IPS DF 4.7 (cell line): ENCODE measurements around the gene INTS13.
"Not testable (repeated sequence)": the region's sequence is repeated elsewhere in the genome, so short reads cannot be mapped to it uniquely, and the experiment has no call there.

Experiments used
- DNase-seq: peaks from one replicate; pipeline ENCODE4 v3.0.0-alpha.2; 2013; ENCODE audit warnings: low spot score; ENCODE audit errors: extremely low read depth

Gene INTS13, protein sequence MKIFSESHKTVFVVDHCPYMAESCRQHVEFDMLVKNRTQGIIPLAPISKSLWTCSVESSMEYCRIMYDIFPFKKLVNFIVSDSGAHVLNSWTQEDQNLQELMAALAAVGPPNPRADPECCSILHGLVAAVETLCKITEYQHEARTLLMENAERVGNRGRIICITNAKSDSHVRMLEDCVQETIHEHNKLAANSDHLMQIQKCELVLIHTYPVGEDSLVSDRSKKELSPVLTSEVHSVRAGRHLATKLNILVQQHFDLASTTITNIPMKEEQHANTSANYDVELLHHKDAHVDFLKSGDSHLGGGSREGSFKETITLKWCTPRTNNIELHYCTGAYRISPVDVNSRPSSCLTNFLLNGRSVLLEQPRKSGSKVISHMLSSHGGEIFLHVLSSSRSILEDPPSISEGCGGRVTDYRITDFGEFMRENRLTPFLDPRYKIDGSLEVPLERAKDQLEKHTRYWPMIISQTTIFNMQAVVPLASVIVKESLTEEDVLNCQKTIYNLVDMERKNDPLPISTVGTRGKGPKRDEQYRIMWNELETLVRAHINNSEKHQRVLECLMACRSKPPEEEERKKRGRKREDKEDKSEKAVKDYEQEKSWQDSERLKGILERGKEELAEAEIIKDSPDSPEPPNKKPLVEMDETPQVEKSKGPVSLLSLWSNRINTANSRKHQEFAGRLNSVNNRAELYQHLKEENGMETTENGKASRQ

DNA sequence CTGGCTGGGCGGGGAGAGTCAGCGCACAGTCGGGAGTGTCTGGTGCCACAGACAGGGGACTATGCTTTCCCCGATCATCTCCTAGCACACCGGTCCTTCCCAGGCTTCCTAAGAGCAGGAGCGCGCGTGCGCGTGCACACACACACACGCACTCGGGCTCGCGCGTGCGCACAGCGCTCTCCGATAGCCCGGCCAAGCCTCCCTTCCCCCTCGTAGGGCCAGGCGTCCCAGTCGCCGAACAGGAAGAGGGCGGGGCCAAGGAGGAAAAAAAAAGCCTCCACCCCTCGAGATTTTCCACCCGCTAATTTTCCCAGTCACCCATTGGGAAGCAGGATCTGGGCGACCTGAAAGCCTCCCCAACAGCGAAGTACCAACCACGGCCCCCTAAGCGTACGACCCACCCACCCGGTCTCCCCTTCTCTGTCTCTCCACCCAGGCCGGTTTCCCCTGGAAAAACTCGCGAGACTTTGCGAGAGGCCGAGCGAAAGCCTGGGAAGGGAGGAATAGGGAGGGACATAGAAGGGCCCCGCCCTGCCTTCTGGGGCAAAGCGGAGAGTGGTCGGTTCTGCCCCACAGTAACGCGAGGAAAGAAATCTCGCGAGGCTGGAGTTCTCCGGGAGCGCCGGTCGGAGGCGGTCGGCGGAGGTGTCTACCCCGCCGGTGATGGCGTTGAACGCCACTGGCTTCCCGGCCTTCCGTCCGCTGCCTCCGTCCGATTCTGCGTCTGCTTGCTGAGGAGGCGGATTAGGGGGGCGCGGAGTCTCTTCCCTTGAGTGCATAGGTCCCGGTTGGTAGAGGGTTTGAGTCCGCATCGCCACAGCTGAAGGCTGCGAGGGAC lies at the start of gene INTS13, which contains the start of gene FGFR1OP2:
INTS13 (minus strand) TSS at position 119 of the 838 bp plus-strand sequence. CDS start 1,178 bp downstream, outside the sequence.
FGFR1OP2 (plus strand) TSS at position 608 of the 838 bp plus-strand sequence. CDS start 15,689 bp downstream, outside the sequence.
- peak; percentile 97 for DNase-seq

DNA sequence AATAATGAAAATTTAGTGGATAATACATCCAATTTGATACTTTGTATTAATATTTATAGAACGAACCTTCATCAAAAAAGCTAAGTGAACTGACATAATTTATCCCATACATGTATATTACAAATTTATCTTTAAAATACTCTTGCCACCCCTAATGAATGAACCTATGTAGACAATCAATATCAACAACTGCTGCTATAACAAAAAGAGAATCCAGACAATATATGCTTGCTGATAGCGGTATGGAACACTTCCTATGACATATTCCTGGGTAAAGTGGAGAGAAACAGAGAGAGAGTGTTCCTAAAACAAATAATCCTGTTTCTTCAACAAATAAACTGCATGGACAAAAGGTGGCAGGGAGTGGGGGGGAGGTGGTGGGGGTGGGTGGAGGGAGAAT lies 45.1 kb upstream of the INTS13 start:
- DNase-seq: no peak

DNA sequence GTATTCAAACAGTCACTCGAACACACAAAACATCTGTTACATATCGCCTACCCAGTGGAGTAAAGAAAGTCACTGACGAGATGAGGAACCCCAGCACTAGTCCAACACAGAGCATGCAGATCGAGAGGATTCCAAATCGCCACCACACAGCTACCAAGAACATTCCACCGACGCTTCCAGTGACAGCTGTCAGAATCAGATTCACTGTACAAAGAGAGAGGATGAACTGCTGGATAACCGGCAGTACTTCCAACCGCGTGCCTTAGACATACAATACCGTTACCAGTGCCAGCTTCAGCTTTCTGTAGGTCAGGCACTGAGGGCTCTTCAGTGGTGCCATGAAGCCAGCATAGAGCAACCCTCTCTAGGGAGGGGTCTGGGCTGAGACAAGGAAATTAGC lies 42.0 kb upstream of the INTS13 start:
- no peak for DNase-seq

DNA sequence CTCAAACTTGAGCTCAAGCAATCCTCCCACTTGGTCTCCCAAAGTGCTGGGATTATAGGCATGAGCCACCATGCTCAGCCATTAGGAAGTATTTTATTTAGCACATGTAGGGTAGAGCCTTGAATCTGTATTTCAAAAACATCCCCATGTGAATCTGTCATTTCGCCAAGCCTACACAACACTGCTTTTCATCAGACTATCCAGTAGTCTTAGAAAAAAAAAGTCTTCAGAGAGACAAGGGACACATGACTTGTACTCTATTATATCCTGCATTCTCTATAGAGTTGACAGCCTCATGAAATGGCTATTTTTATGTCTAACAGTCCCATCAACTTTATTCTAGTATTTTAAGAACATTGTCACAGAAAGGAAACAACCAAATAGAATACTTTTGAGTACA lies 41.0 kb upstream of the INTS13 start:
- no peak for DNase-seq

DNA sequence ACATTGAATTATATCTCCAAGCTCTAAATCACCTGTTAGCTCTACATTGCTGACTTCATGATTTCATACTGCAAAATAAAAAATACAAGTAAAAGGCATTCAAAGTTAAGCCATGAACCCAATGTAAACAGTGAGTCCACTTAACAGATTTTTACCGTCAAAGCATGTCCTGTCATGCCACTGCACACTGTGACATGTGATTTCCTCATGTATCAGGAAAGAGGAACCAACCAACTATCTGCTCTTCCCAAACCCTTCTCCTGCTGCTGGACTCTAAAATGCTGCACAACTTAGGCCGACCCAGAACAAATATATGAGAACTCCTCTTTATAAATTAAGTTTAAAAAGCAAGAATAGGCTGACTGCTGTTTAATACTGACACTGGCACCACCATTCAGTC lies 38.9 kb upstream of the INTS13 start:
- DNase-seq: no peak

DNA sequence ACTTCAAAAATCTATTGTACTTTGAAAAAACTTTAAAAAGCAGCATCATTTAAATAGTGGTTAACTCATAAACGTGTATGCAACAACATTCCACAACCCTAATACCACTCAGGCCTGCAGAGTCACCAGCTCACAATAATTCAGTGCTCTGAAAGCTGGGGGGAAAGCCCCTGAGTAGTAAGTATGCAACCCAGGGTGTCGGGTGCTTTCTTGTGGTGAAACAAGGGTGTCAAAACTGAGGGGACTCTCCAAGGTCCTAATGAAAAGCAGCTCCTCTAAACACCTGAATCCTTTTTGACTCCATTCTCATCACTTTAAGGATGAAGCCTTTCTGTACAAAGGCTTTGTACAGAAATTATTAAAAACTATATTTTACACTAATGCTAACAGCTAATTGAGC lies 34.2 kb upstream of the INTS13 start:
- no peak for DNase-seq

DNA sequence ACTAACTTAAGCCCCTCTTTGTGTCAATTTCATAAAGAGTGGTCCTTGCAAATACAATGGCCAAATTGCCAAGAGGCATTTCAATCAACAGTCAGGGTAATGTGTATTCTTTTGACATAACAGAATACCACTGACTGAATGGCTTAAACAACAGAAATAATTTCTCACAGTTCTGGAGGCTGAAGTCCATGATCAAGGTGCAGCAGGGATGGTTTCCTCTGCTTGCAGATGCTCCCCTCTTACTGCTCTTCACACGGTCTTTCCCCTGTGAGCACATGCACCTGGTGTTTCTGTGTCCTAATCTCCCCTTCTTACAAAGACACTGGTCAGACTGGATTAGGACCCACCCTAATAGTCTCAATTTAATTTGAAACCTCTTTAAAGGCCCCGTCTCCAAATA lies 32.4 kb upstream of the INTS13 start:
- no peak for DNase-seq

DNA sequence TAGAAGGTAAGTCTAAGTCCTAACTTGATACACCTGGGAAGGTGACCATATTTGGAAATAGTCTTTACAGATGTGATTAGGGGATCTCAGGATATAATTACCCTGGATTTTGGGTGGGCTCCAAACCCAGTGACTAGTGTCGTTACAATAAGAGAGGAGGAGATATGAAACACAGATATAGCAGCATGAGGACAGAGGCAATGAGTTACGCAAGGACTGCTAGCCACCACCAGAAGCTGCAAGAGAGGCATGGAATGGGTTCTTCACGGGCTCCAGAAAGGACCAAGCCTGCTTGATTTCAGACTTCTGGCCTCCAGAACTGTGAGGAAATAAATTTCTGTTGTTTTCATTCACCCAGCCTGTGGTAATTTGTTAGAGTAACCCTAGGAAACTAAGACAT lies 29.1 kb upstream of the INTS13 start:
- no peak for DNase-seq

DNA sequence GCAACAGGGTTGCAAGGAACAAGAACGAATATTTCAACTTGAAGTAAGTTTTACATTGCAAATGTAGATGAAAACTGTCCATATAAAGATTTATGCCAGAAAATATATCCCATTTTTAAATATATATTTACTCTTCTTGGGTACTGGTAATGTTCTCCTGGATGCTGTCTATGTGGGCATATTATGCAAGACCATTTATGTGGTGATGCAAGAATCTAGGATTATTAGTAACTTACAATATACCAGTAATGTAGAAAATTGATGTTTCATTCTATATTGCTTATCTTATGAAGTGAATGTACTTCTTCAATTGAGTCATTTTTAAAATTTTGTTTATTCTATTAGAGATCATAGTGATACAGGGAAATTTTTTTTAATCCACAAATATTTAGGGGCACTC lies 25.6 kb upstream of the INTS13 start:
- no peak for DNase-seq

DNA sequence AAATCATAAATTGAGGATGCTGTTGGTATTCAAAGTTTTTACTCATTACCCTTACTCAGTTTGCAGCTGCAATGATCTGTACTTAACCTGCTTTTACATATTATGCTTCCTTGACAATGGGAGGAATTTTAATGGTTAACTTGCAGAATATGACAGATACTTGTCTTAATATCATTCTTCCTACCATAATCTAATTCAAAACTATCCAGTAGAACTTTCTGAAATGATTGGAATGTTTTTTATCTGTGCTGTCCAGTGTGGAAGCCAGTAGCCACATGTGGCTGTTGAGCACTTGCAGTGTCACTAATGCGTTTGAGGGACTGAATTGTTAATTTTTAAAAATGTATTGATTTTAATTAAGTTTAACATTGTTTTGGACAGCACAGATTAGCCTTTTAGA lies 24.0 kb upstream of the INTS13 start:
- DNase-seq: no peak

DNA sequence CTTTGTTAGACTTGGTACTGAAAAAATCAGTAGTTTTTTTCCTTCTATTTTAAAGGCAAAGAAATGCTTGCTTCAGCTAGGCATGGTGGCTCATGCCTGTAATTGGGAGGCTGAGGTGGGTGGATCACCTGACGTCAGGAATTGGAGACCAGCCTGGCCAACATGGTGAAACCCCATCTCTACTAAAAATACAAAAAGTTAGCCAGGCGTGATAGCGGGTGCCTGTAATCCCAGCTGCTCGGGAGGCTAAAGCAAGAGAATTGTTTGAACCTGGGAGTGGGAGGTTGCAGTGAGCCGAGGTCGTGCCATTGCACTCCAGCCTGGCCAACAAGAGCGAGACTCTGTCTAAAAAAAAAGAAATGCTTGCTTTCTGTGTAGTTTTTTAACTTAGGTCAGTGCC lies 23.6 kb upstream of the INTS13 start:
- DNase-seq: not testable (repeated sequence)

DNA sequence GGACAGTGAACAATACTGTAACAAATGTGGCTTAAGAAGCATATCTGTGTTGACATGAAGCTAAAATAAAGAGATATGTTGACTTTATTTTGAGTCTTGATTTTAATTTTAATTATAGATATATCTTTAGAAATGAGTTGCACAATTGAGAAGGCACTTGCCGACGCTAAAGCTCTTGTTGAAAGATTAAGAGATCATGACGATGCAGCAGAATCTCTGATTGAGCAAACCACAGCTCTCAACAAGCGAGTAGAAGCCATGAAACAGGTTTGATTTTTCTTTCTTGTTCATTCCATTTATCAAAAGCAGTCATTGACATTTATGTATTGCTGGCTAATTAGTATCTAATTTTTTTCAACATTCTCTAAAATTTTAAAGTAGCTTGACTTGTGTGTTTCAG lies 16.2 kb upstream of the INTS13 start:
- DNase-seq: no peak

DNA sequence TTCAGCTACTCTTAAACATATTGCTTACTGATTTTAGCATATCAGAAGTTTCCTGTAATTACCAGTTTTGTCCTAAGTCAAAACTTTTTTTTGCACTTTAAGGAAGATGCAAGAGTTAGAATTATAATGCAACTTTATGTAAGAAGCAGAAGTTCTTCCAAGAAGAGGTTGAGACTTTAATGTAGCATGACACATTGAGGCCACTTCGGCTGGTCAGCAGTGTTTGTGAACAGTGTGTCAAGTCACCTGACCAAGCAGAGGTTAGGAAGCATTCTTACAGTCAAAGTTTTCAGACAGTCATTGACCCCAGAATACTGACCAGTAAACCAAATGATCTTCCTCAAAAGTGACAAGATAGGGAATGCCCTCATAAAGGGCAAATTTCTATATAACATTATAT lies 15.7 kb upstream of the INTS13 start:
- DNase-seq: no peak

DNA sequence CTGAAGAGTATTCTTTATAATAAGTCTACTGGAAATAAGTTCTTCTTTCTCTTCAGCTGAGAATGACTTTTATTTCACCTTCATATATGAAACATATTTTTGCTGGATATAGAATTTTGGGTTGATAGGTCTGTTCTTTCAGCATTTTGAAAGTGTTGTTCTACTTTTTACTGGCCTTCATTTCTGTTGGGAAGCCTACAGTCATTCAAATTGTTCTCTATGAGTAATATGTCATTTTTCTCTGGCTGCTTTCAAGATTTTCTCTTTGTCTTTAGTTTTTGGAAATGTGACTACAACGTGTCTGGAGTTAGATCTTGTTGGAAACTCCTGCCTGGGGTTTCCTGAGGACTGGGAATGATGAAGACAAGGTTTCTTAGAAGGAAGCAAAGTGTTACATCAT lies 10.5 kb upstream of the INTS13 start:
- no peak for DNase-seq

DNA sequence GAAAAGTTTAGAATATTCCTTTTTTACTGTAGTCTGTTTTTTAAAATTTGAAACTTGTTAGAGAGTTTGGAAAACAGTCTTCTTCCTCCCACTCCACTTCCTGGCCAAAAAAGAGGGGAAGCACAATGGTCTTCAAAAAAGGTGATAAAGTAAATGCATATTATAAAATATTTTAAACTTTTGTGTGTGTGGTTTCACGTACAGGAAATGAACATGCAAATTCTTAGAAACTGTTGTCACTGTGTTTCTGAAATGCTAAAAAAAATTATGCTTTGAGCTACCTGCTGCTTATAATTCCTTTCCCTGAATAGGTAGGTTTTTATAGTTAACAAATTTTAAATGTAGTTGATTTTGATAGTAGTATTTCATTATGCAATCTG lies 3.4 kb upstream of the INTS13 start:
- no peak for DNase-seq

DNA sequence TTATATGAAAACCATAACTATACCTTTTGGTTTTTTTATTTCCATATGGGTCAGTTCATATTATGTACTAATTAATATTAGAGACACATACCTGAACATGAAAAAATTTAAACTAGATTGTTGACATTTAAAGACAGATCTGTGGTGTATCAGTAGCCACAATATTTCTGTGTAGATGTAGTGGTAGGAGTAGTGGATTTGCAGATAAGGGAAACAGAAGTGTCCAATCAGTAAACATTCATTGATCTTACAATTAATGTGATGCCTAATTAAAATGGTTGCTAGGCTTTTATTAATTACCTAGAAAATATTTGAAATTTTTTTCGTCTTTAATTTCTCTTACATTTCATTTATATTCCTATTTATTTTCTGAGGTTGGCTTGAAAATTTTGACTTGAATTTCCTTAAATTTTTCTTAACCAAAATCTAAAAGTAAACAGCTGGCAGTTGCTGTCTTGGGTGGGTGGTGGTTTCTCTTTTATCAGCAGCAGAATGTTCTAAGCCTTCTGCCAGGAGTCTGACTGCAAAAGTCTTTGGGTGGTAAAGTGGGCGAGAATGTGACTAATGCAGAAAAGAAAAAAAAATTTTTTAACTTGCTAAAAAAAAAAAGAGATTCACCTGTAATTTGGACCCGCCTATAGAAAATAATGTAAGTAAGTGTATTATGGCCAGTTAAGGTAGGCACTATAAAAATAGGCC lies 2.9 kb upstream of the INTS13 start:
- no peak for DNase-seq

DNA sequence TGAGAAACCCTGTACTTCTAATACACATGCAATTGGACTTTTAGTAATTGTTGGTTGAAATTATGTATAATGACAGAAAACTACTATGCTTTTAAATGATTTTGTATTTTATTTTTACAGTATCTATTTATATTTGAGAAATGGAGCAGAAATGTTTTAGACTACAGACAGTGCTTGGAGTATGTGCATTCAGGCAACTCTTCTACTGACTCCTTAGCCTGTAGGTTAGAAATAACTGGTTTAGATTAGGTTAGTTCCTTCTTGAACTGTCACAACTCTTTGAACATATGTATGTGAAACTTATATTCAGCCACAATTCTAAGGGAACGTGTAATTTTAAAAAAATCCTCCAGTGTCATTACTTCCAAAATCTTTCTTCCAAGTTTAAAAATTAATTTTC lies 2.2 kb upstream of the INTS13 start:
- no peak for DNase-seq

DNA sequence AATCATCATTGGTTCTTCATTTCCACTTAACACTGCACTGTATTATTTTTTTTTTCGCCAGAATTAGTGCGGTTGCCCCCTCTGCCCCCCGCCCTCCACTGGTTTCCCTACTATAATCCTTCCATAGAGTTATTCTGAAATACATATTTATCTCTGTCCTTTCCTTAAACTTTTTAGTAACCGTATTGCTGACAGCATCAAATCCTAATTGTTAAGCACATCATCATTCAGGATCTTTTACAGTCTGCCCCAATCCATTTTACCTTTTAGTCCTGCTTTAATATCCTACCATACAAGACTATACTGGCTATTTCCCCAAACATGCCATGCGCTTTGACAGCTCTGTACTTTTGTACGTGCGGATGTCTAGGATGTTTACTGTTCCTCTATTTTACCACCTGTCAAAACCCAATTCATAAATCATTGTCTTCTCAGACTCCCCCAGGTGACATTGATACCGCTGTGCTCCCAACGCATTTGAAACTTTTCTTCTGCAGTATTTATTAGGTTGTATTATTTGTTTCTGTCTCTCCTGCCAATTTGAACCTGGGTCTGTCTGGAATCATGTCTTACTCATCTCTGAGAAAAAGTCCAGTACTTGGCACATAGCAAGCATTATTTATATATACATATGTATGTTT lies 1.5 kb upstream of the INTS13 start:
- DNase-seq: no peak

DNA sequence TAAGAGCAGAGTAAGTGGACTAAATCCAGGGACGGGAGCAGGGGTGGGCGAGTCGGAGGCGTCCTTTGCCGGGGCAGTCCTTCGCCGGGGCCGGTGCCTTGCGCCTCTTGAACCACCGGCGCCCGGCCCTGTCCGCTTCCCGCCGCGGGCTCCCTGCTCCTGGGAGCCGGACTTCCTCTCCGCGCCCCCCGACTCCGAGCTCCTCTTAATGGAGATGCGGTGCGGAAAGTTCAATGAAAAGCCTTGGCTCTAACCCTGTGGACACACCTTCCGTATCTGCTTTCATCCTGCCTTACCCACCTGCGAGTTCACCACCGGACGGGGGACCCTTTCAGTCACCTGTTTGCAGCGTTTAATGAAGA lies 901 bp upstream of the INTS13 start:
- DNase-seq: no peak

DNA sequence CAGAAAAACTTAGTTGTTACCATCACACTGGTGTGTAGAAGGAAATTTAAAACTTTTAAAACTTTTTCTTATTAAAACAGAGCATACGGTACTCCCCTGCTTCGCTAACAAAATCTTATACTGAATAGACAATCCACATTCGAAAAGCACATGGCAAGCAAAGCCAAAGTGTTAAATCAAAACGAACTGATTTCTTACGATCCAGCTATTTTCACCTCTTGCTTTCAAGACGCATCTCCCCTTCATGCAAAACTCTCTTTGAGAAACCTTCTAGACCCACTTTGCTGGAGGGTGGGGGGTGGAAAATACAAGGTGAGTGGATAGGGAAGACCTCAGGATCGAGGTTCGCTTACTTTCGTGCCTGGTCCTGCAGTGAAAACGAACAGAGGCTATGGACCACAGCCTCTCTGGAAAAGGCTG lies 328 bp downstream of the INTS13 start:
- no peak for DNase-seq
